Measurements from ENCODE around the gene MAIP1.
"Not testable (repeated sequence)": the region's sequence is repeated elsewhere in the genome, so short reads cannot be mapped to it uniquely, and the experiment has no call there.

Gene MAIP1

GRCh38 chr2:199955339-199956061 is at the start of gene MAIP1, which contains the start of gene TYW5:
Gene MAIP1, plus strand, starts transcription at chr2:199955582. Its CDS starts 217 bp downstream, at chr2:199955799.
Gene TYW5, minus strand, starts transcription at chr2:199955491. Its CDS starts 21 bp downstream, at chr2:199955470.
- Mint-ChIP-seq H3K36me3 (ENCODE audit: low read depth) (peaks cover 23% of the 10 kb centered on the region), H3K27me3 (no peaks in the 10 kb centered on the region), H3K4me3 (peak within 1 kb of the TSS; percentile 99), H3K9me3 (no peaks in the 10 kb centered on the region), H3K27ac (peak within 1 kb of the TSS; percentile 95), H3K4me1 (peaks cover 59% of the 10 kb centered on the region)
- DNase-seq, result peak; percentile 80
- ATAC-seq, result peak; percentile 93

- Mint-ChIP-seq H3K4me3 (no peak overlapping the region), H3K9me3 (no peaks in the 10 kb centered on the region), H3K36me3 (ENCODE audit: low read depth) (peaks cover 2% of the 10 kb centered on the region), H3K27me3 (no peaks in the 10 kb centered on the region), H3K27ac (no peak overlapping the region), H3K4me1 (peaks cover 8% of the 10 kb centered on the region)
- ATAC-seq, result no peak
- DNase-seq, result no peak
Observed at GRCh38 chr2:199907008-199907714, 48.2 kb upstream of the MAIP1 start.

GRCh38 chr2:199910338-199911051 is 44.9 kb upstream of the MAIP1 start:
- peak overlapping the region; percentile 97 for H3K4me3 Mint-ChIP-seq
- peaks cover 15% of the 10 kb centered on the region for H3K36me3 Mint-ChIP-seq (ENCODE audit: low read depth)
- ATAC-seq (no peak), DNase-seq (no peak)
- H3K27ac Mint-ChIP-seq, result peak overlapping the region; percentile 92
- H3K9me3 Mint-ChIP-seq, result no peaks in the 10 kb centered on the region
- H3K27me3 Mint-ChIP-seq, result no peaks in the 10 kb centered on the region
- H3K4me1 Mint-ChIP-seq, result peaks cover 27% of the 10 kb centered on the region

GRCh38 chr2:199911052-199911876 is 44.1 kb upstream of the MAIP1 start, which contains the start of gene C2orf69:
Gene C2orf69, plus strand, starts transcription at chr2:199911293. Its CDS starts 146 bp downstream, at chr2:199911439.
- DNase-seq (peak; percentile 96), ATAC-seq (peak; percentile 95)
- Mint-ChIP-seq H3K9me3 (peaks cover 6% of the 10 kb centered on the region), H3K27me3 (no peaks in the 10 kb centered on the region), H3K4me1 (peaks cover 27% of the 10 kb centered on the region), H3K27ac (peak within 1 kb of the TSS; percentile 92), H3K4me3 (peak within 1 kb of the TSS; percentile 97), H3K36me3 (ENCODE audit: low read depth) (peaks cover 22% of the 10 kb centered on the region)

GRCh38 chr2:199911877-199912161 is 43.6 kb upstream of the MAIP1 start:
- Mint-ChIP-seq H3K4me3 (peak overlapping the region; percentile 97), H3K4me1 (peaks cover 27% of the 10 kb centered on the region), H3K27ac (peak overlapping the region; percentile 92), H3K27me3 (no peaks in the 10 kb centered on the region), H3K36me3 (ENCODE audit: low read depth) (peaks cover 28% of the 10 kb centered on the region), H3K9me3 (peaks cover 8% of the 10 kb centered on the region)
- ATAC-seq (no peak), DNase-seq (no peak)

GRCh38 chr2:199912553-199913114 is 42.7 kb upstream of the MAIP1 start:
- not testable (repeated sequence) for H3K27ac Mint-ChIP-seq, H3K27me3 Mint-ChIP-seq, H3K9me3 Mint-ChIP-seq, ATAC-seq, DNase-seq
- Mint-ChIP-seq H3K4me3 (peak overlapping the region; percentile 97), H3K4me1 (peaks cover 27% of the 10 kb centered on the region), H3K36me3 (ENCODE audit: low read depth) (peaks cover 36% of the 10 kb centered on the region)

GRCh38 chr2:199914372-199914958 is 40.9 kb upstream of the MAIP1 start:
- no peak for DNase-seq
- H3K36me3 Mint-ChIP-seq (ENCODE audit: low read depth), result peaks cover 48% of the 10 kb centered on the region
- no peak overlapping the region for H3K27ac Mint-ChIP-seq
- no peaks in the 10 kb centered on the region for H3K27me3 Mint-ChIP-seq
- peaks cover 8% of the 10 kb centered on the region for H3K9me3 Mint-ChIP-seq
- peaks cover 27% of the 10 kb centered on the region for H3K4me1 Mint-ChIP-seq
- peak overlapping the region; percentile 12 for H3K4me3 Mint-ChIP-seq
- no peak for ATAC-seq

- Mint-ChIP-seq H3K4me1 (peaks cover 18% of the 10 kb centered on the region), H3K4me3 (no peak overlapping the region), H3K27ac (no peak overlapping the region), H3K27me3 (no peaks in the 10 kb centered on the region), H3K36me3 (ENCODE audit: low read depth) (peaks cover 46% of the 10 kb centered on the region), H3K9me3 (peaks cover 8% of the 10 kb centered on the region)
- DNase-seq (no peak), ATAC-seq (no peak)
Observed at GRCh38 chr2:199916980-199917379, 38.4 kb upstream of the MAIP1 start.

GRCh38 chr2:199922856-199923255 is 32.5 kb upstream of the MAIP1 start:
- peaks cover 31% of the 10 kb centered on the region for H3K36me3 Mint-ChIP-seq (ENCODE audit: low read depth)
- DNase-seq (no peak), ATAC-seq (no peak)
- no peaks in the 10 kb centered on the region for H3K9me3 Mint-ChIP-seq
- H3K27ac Mint-ChIP-seq, result no peak overlapping the region
- H3K4me3 Mint-ChIP-seq, result no peak overlapping the region
- H3K27me3 Mint-ChIP-seq, result no peaks in the 10 kb centered on the region
- peaks cover 18% of the 10 kb centered on the region for H3K4me1 Mint-ChIP-seq

GRCh38 chr2:199923924-199924323 is 31.5 kb upstream of the MAIP1 start:
- peak; percentile 63 for ATAC-seq
- no peaks in the 10 kb centered on the region for H3K9me3 Mint-ChIP-seq
- H3K27me3 Mint-ChIP-seq, result no peaks in the 10 kb centered on the region
- peaks cover 28% of the 10 kb centered on the region for H3K36me3 Mint-ChIP-seq (ENCODE audit: low read depth)
- no peak overlapping the region for H3K27ac Mint-ChIP-seq
- H3K4me3 Mint-ChIP-seq, result no peak overlapping the region
- DNase-seq, result no peak
- H3K4me1 Mint-ChIP-seq, result peaks cover 18% of the 10 kb centered on the region

GRCh38 chr2:199926806-199927205 is 28.6 kb upstream of the MAIP1 start:
- Mint-ChIP-seq H3K4me3 (no peak overlapping the region), H3K9me3 (no peaks in the 10 kb centered on the region), H3K4me1 (peaks cover 18% of the 10 kb centered on the region), H3K27ac (no peak overlapping the region), H3K36me3 (ENCODE audit: low read depth) (peaks cover 44% of the 10 kb centered on the region), H3K27me3 (no peaks in the 10 kb centered on the region)
- no peak for DNase-seq
- ATAC-seq, result no peak

GRCh38 chr2:199928226-199928625 is 27.2 kb upstream of the MAIP1 start:
- Mint-ChIP-seq H3K27ac (no peak overlapping the region), H3K36me3 (ENCODE audit: low read depth) (peaks cover 51% of the 10 kb centered on the region)

GRCh38 chr2:199928626-199929025 is 26.8 kb upstream of the MAIP1 start:
- ATAC-seq (no peak), DNase-seq (no peak)
- peaks cover 51% of the 10 kb centered on the region for H3K36me3 Mint-ChIP-seq (ENCODE audit: low read depth)
- no peaks in the 10 kb centered on the region for H3K27me3 Mint-ChIP-seq
- H3K27ac Mint-ChIP-seq, result no peak overlapping the region
- no peak overlapping the region for H3K4me3 Mint-ChIP-seq
- H3K4me1 Mint-ChIP-seq, result peaks cover 9% of the 10 kb centered on the region
- H3K9me3 Mint-ChIP-seq, result no peaks in the 10 kb centered on the region

More at GRCh38 chr2:199928226-199928625, 27.2 kb upstream of the MAIP1 start:
- Mint-ChIP-seq H3K9me3 (no peaks in the 10 kb centered on the region), H3K27me3 (no peaks in the 10 kb centered on the region), H3K4me1 (peaks cover 11% of the 10 kb centered on the region), H3K4me3 (no peak overlapping the region)
- ATAC-seq (no peak), DNase-seq (no peak)
